ENCODE data around the gene TRIM22. TPM values are rescaled to one million over a fixed set of nuclear protein-coding genes. Genes with fewer than 3 reads are reported as not detected.

TRIM22 gene
- total RNA-seq, 1 experiment from 2014 or later: not detected

- H3K9me3 ChIP-seq (ENCODE audit: low read depth, low read length, poor library complexity, severe bottlenecking): no peaks in the 10 kb centered on the region
- CTCF ChIA-PET: no interaction called here
These were observed 4.8 kb upstream of the TRIM22 start, which contains the start of gene TRIM5 for GRCh38 chr11:5684646-5685362. TRIM5 (minus strand) TSS chr11:5685074; CDS start chr11:5680177, 4,897 bp downstream.

GRCh38 chr11:5686426-5686825 lies 3.2 kb upstream of the TRIM22 start:
- BruUV-seq (replicated peaks): no TSS peak
- ChIA-PET CTCF (no interaction called here), POLR2A (ENCODE audit: low non-redundant PET) (no interaction called here)
- Histone ChIP-seq H3K27ac (ENCODE audit: low read depth, low read length, poor library complexity, severe bottlenecking) (no peak overlapping the region), H3K4me3 (ENCODE audit: low read depth, low read length, poor library complexity, severe bottlenecking) (no peak overlapping the region), H3K36me3 (ENCODE audit: insufficient read depth, low read length, poor library complexity, severe bottlenecking) (no peaks in the 10 kb centered on the region), H3K4me1 (ENCODE audit: insufficient read depth, low read length, poor library complexity, severe bottlenecking) (no peaks in the 10 kb centered on the region), H3K9me3 (ENCODE audit: low read depth, low read length, poor library complexity, severe bottlenecking) (no peaks in the 10 kb centered on the region), H3K27me3 (replicated peaks; ENCODE audit: insufficient read depth, low read depth, low read length, poor library complexity) (no peaks in the 10 kb centered on the region)
- intact Hi-C loops (cut with micrococcal nuclease; ENCODE audit: unreplicated experiment): no loop called here
- no peak for DNase-seq (ENCODE audit: low spot score)
- no peak for TF ChIP-seq CTCF (conservative IDR thresholded peaks at IDR 0.05; ENCODE audit: low read depth, low read length)
- TF ChIP-seq EZH2 (IDR thresholded peaks at IDR 0.05; ENCODE audit: borderline replicate concordance, low read depth, low read length, poor library complexity, severe bottlenecking): no peak

More at GRCh38 chr11:5684646-5685362, 4.8 kb upstream of the TRIM22 start, which contains the start of gene TRIM5:
- Histone ChIP-seq H3K27me3 (replicated peaks; ENCODE audit: insufficient read depth, low read depth, low read length, poor library complexity) (no peaks in the 10 kb centered on the region), H3K36me3 (ENCODE audit: insufficient read depth, low read length, poor library complexity, severe bottlenecking) (no peaks in the 10 kb centered on the region), H3K4me3 (ENCODE audit: low read depth, low read length, poor library complexity, severe bottlenecking) (peak within 1 kb of the TSS; percentile 51), H3K4me1 (ENCODE audit: insufficient read depth, low read length, poor library complexity, severe bottlenecking) (no peaks in the 10 kb centered on the region), H3K27ac (ENCODE audit: low read depth, low read length, poor library complexity, severe bottlenecking) (peak within 1 kb of the TSS; percentile 91)
- BruUV-seq (replicated peaks): no TSS peak
- POLR2A ChIA-PET (ENCODE audit: low non-redundant PET): no interaction called here
- TF ChIP-seq CTCF (conservative IDR thresholded peaks at IDR 0.05; ENCODE audit: low read depth, low read length) (peak; percentile 56), EZH2 (IDR thresholded peaks at IDR 0.05; ENCODE audit: borderline replicate concordance, low read depth, low read length, poor library complexity, severe bottlenecking) (no peak)
- intact Hi-C loops (cut with micrococcal nuclease; ENCODE audit: unreplicated experiment): no loop called here
- DNase-seq (ENCODE audit: low spot score): peak; percentile 94

DNA sequence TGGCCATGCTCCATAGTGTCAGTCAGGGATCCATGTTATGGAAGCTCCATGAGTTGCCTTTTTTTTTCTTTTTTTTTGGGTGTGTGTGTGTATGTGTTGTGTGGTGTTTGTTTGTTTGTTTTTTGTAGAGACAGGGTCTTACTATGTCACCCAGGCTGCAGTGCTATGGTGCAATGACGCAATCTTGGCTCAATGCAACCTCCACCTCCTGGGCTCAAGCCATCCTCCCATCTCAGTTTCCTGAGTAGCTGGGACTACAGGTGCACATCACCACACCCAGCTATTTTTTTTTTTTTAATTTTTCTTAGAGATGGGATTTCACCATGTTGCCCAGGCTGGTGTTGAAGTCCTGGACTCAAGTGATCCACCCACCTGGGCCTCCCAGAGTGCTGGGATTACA lies 1.1 kb upstream of the TRIM22 start:
- Histone ChIP-seq H3K4me3 (ENCODE audit: low read depth, low read length, poor library complexity, severe bottlenecking) (no peak overlapping the region), H3K9me3 (ENCODE audit: low read depth, low read length, poor library complexity, severe bottlenecking) (no peaks in the 10 kb centered on the region), H3K4me1 (ENCODE audit: insufficient read depth, low read length, poor library complexity, severe bottlenecking) (no peaks in the 10 kb centered on the region), H3K27me3 (replicated peaks; ENCODE audit: insufficient read depth, low read depth, low read length, poor library complexity) (no peaks in the 10 kb centered on the region), H3K27ac (ENCODE audit: low read depth, low read length, poor library complexity, severe bottlenecking) (no peak overlapping the region), H3K36me3 (ENCODE audit: insufficient read depth, low read length, poor library complexity, severe bottlenecking) (no peaks in the 10 kb centered on the region)
- BruUV-seq (replicated peaks): no TSS peak
- DNase-seq (ENCODE audit: low spot score): no peak
- POLR2A ChIA-PET (ENCODE audit: low non-redundant PET): no interaction called here
- CTCF ChIA-PET: no interaction called here
- TF ChIP-seq EZH2 (IDR thresholded peaks at IDR 0.05; ENCODE audit: borderline replicate concordance, low read depth, low read length, poor library complexity, severe bottlenecking) (no peak), CTCF (conservative IDR thresholded peaks at IDR 0.05; ENCODE audit: low read depth, low read length) (no peak)
- intact Hi-C loops (cut with micrococcal nuclease; ENCODE audit: unreplicated experiment): no loop called here

Data from A673 (cell line).